HL-60/S4 (cell line): ENCODE data around the gene UPB1.

Source experiments
- in situ Hi-C: fragments of 300-500 bp; cut with MboI; formaldehyde crosslinking; loops from 2 replicates; pipeline ENCODE4 v1.14.3; 2022; ENCODE audit warnings: low sequenced_read_pairs

The UPB1 gene

GRCh38 chr22:24554313-24555164 lies 59.4 kb downstream of the UPB1 start, which contains the start of gene GUCD1:
Gene GUCD1 (minus strand): TSS chr22:24555138. CDS start chr22:24554991, 147 bp downstream.
- in situ Hi-C loops, result no loop called here

- in situ Hi-C loops, result no loop called here
Observed at GRCh38 chr22:24555165-24556039, 60.3 kb downstream of the UPB1 start, which contains the start of gene SNRPD3. Gene SNRPD3 (plus strand): TSS chr22:24555999. CDS start chr22:24557675, 1,676 bp downstream.

GRCh38 chr22:24559471-24559870 lies 64.3 kb downstream of the UPB1 start:
- in situ Hi-C loops, result no loop called here

- in situ Hi-C loops, result no loop called here
Observed at GRCh38 chr22:24563246-24563645, 68.1 kb downstream of the UPB1 start.

- in situ Hi-C loops, result no loop called here
Observed at GRCh38 chr22:24564376-24565058, 69.4 kb downstream of the UPB1 start.

- in situ Hi-C loops, result no loop called here
Observed at GRCh38 chr22:24565077-24565476, 69.9 kb downstream of the UPB1 start.

GRCh38 chr22:24566899-24567511 lies 71.9 kb downstream of the UPB1 start:
- in situ Hi-C loops, result no loop called here

GRCh38 chr22:24567668-24568067 lies 72.5 kb downstream of the UPB1 start:
- in situ Hi-C loops, result no loop called here

GRCh38 chr22:24571266-24571665 lies 76.1 kb downstream of the UPB1 start:
- in situ Hi-C loops, result no loop called here

GRCh38 chr22:24576778-24577177 lies 81.6 kb downstream of the UPB1 start:
- in situ Hi-C loops, result no loop called here
